ENCODE measurements around the gene FGR.
A peak's percentile ranks its signal among the peaks of the same experiment; 100 is the strongest.

The FGR gene

GRCh38 chr1:27671964-27672749, 37.2 kb upstream of the FGR start, which contains the start of gene IFI6:
Gene IFI6 (minus strand): TSS chr1:27672192. CDS start chr1:27669314, 2,878 bp downstream.
- peak; percentile 92 for DNase-seq (ENCODE audit: low read depth)
- TF ChIP-seq CTCF (IDR thresholded peaks at IDR 0.05; ENCODE audit: insufficient read depth, low read depth, low read length, missing control alignments): peak; percentile 20
- peak within 1 kb of the TSS; percentile 67 for H3K4me3 ChIP-seq (ENCODE audit: low read depth, low read length)

- TF ChIP-seq CTCF (IDR thresholded peaks at IDR 0.05; ENCODE audit: insufficient read depth, low read depth, low read length, missing control alignments): no peak
- no peak for DNase-seq (ENCODE audit: low read depth)
- peak overlapping the region; percentile 67 for H3K4me3 ChIP-seq (ENCODE audit: low read depth, low read length)
Measured at GRCh38 chr1:27669876-27670275, 34.9 kb upstream of the FGR start.

- peak; percentile 85 for DNase-seq (ENCODE audit: low read depth)
- peak overlapping the region; percentile 37 for H3K4me3 ChIP-seq (ENCODE audit: low read depth, low read length)
Measured at GRCh38 chr1:27668808-27669723, 34.1 kb upstream of the FGR start.

GRCh38 chr1:27668121-27668807, 33.3 kb upstream of the FGR start:
- H3K4me3 ChIP-seq (ENCODE audit: low read depth, low read length): no peak overlapping the region
- DNase-seq (ENCODE audit: low read depth): no peak
- no peak for TF ChIP-seq CTCF (IDR thresholded peaks at IDR 0.05; ENCODE audit: insufficient read depth, low read depth, low read length, missing control alignments)

More at GRCh38 chr1:27668808-27669723, 34.1 kb upstream of the FGR start:
- peak; percentile 94 for TF ChIP-seq CTCF (IDR thresholded peaks at IDR 0.05; ENCODE audit: insufficient read depth, low read depth, low read length, missing control alignments)

- no peak for TF ChIP-seq CTCF (IDR thresholded peaks at IDR 0.05; ENCODE audit: insufficient read depth, low read depth, low read length, missing control alignments)
- no peak for DNase-seq (ENCODE audit: low read depth)
Measured at GRCh38 chr1:27666791-27667254, 31.8 kb upstream of the FGR start.

GRCh38 chr1:27666294-27666693, 31.3 kb upstream of the FGR start:
- H3K4me3 ChIP-seq (ENCODE audit: low read depth, low read length): no peak overlapping the region
- no peak for TF ChIP-seq CTCF (IDR thresholded peaks at IDR 0.05; ENCODE audit: insufficient read depth, low read depth, low read length, missing control alignments)
- no peak for DNase-seq (ENCODE audit: low read depth)

More at GRCh38 chr1:27666791-27667254, 31.8 kb upstream of the FGR start:
- no peak overlapping the region for H3K4me3 ChIP-seq (ENCODE audit: low read depth, low read length)
